Esophagus mucosa (tissue), 1 donor: ENCODE results near the gene C12orf42. TPM values are rescaled to one million over a fixed set of nuclear protein-coding genes. Genes with fewer than 3 reads are reported as not detected.

Experiments
- ATAC-seq: fragments of 200-7000 bp; cut with Tn5 transposase; one replicate; pipeline ENCODE4 v1.9.1; 2020
- total RNA-seq: library from RNA; stranded (reverse); gene quantifications from one replicate; pipeline ENCODE4 v1.2.4, GENCODE V29; 2023
- donor health status: DM: yes; HTN: yes; CAD: no.

C12orf42 gene
- total RNA-seq, 1 donor from 2014 or later, result not detected

GRCh38 chr12:103333676-103334075 is 162.1 kb downstream of the C12orf42 start:
- no peak for ATAC-seq

GRCh38 chr12:103331643-103332042 is 164.1 kb downstream of the C12orf42 start:
- ATAC-seq, result no peak

- no peak for ATAC-seq
Measured at GRCh38 chr12:103330672-103331071, 165.1 kb downstream of the C12orf42 start.

- ATAC-seq, result no peak
Measured at GRCh38 chr12:103327676-103328075, 168.1 kb downstream of the C12orf42 start.

- no peak for ATAC-seq
Measured at GRCh38 chr12:103326190-103326589, 169.6 kb downstream of the C12orf42 start.

- no peak for ATAC-seq
Measured at GRCh38 chr12:103318566-103318965, 177.2 kb downstream of the C12orf42 start.

GRCh38 chr12:103317220-103317619 is 178.5 kb downstream of the C12orf42 start:
- ATAC-seq, result no peak

GRCh38 chr12:103314786-103315185 is 181.0 kb downstream of the C12orf42 start:
- ATAC-seq, result no peak

- no peak for ATAC-seq
Measured at GRCh38 chr12:103313894-103314293, 181.9 kb downstream of the C12orf42 start.

GRCh38 chr12:103312742-103313354 is 182.9 kb downstream of the C12orf42 start:
- no peak for ATAC-seq

GRCh38 chr12:103310546-103311270 is 185.1 kb downstream of the C12orf42 start:
- no peak for ATAC-seq

- ATAC-seq, result no peak
Measured at GRCh38 chr12:103308396-103308795, 187.4 kb downstream of the C12orf42 start.

GRCh38 chr12:103303484-103303883 is 192.3 kb downstream of the C12orf42 start:
- no peak for ATAC-seq

GRCh38 chr12:103301642-103302591 is 193.9 kb downstream of the C12orf42 start:
- no peak for ATAC-seq

GRCh38 chr12:103288016-103288415 is 207.8 kb downstream of the C12orf42 start:
- no peak for ATAC-seq

- ATAC-seq, result no peak
Measured at GRCh38 chr12:103282124-103282523, 213.6 kb downstream of the C12orf42 start.

GRCh38 chr12:103279444-103279843 is 216.3 kb downstream of the C12orf42 start:
- ATAC-seq, result no peak

- ATAC-seq, result no peak
Measured at GRCh38 chr12:103278329-103278728, 217.4 kb downstream of the C12orf42 start.

- no peak for ATAC-seq
Measured at GRCh38 chr12:103273645-103274044, 222.1 kb downstream of the C12orf42 start.

- ATAC-seq, result no peak
Measured at GRCh38 chr12:103272949-103273348, 222.8 kb downstream of the C12orf42 start.

GRCh38 chr12:103269946-103270345 is 225.8 kb downstream of the C12orf42 start:
- no peak for ATAC-seq

GRCh38 chr12:103268831-103269514 is 226.8 kb downstream of the C12orf42 start:
- ATAC-seq, result no peak

- ATAC-seq, result no peak
Measured at GRCh38 chr12:103257763-103258162, 238.0 kb downstream of the C12orf42 start.
